Panc1 (cell line): ENCODE results near the gene DCAF4.

Source experiments
- CTCF ChIP-seq: fragments of 450-650 bp; IDR thresholded peaks from 2 replicates; pipeline ENCODE4 v1.5.1; 2017; ENCODE audit warnings: mild to moderate bottlenecking
- REST ChIP-seq, 2 experiments: IDR thresholded peaks; 2 replicates each; pipeline ENCODE4 v1.6.1; 2011 to 2012; ENCODE audit warnings: low read depth in 2 of 2, control low read depth in 1 of 2, low read length in 1 of 2, mild to moderate bottlenecking in 1 of 2, moderate library complexity in 1 of 2; ENCODE audit not compliant: insufficient read depth in 1 of 2

- TF ChIP-seq CTCF = no peak
- TF ChIP-seq REST (IDR thresholded peaks at IDR 0.05; ENCODE audit: insufficient read depth in 1 of 2, low read depth in 2 of 2, low read length in 1 of 2) = no peak
These were observed 63.9 kb downstream of the DCAF4 start for GRCh38 chr14:72990171-72990570.
